Renal pelvis (tissue), 4 donors: ENCODE measurements around the gene VRK1. TPM values are rescaled to one million over a fixed set of nuclear protein-coding genes. Genes with fewer than 3 reads are reported as not detected.

Source experiments
- DNase-seq: peaks from one replicate; pipeline ENCODE4 v3.0.0-alpha.2; 2013
- polyA plus RNA-seq, 3 donors: library from polyadenylated mRNA; unstranded; fragments of 120-200 nt; gene quantifications; one replicate each; pipeline ENCODE4 v1.2.1, GENCODE V29; 2013; ENCODE audit not compliant: insufficient read length in 3 of 3

The VRK1 gene
- polyA plus RNA-seq, 3 donors: 22.3 to 25.7 (median 25.0) TPM

DNA sequence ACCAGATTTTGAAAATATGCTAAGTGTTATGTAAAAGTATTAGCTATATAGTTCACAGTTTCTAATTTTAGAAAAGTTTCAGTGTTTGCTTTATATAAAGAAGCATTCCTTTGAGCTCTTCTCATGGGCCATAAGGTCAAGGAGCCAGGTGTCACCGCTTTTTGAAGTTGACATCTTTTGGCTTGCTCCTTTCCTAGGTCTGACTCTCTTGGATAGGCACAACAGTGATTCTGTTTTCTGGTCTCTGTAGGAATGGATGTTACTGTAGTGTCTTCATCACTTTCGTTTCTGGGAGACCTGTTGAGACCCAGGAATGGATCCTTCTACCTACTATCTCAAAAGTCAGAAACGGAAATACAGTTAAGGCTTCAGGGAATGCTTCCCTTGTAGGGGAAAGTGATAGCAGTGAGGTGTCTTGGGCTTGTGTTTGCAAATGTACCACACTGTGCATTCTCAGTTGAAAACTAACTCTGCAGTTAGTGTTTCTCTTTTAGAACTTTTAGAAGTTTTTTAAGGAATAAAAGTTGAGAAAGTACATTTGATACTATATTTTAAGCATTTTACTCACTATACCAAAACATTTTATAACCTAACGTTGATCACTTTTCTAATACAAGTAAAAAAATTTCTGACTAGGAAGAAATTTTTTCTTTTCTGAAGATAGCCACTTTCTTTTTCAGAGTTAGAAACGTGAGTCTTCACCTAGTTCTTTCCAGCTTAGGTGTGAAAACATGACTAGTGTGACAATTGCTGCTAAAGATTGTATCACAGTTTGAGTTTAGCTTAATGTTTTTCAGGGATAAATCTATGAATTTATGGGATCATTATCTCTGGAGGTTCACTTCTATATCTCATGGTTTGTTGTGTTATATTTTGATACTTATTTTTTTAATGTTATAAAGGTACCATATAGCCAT, 20.8 kb downstream of the VRK1 start:
- no peak for DNase-seq

DNA sequence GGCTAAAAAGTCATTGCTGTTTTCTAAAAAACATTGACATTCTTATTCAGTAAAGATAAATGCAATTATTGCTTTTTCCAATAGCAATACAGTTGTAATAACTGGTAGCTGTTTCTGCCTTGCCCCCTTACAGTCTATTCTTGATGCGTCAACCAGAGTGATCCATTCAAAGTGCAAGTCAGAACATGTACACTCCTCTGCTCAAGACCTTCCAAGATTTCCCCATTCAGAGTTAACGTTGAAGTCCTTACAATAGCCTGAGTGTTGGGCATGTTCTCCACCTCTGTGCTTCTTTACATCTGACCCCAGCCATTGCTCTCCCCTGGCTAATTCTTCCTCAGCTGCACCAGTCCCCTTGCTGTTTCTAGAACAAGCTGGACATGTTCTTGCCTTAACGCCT, 24.3 kb downstream of the VRK1 start:
- no peak for DNase-seq

DNA sequence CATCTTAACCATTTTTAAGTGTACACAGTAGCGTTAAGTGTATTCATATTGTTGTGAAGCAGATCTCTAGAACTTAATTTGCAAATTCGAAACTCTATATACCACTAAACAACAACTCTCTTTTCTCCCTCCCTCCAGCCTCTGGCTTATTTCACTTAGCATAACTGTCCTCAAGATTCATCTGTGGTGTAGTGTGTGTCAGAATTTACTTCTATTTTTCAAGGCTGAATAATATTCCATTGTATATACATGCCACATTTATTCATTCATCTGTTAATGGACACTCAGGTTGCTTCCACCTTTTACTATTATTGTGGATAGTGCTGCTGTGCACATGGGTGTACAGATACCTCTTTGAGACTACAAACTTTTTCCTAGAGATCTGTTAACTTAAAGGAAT, 26.5 kb downstream of the VRK1 start:
- DNase-seq: no peak

DNA sequence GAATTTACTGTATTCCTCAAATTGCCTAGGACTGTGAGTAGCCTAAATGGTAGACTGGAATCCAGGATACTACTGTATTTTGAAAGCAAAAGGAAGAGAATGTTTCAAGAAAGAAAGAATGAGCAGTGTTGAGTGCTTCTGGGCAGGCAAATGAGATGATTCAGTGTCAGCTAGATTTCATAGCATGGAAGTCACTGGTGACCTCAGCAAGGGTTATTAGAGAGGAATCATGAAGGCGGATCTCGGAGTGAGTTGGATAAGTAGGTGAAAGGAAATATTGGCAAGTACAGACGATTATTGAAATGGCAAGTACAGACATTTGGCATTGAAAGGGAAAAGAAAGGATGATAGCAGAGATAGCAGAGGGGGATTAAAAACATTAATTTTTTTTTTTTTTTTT, 27.1 kb downstream of the VRK1 start:
- no peak for DNase-seq

DNA sequence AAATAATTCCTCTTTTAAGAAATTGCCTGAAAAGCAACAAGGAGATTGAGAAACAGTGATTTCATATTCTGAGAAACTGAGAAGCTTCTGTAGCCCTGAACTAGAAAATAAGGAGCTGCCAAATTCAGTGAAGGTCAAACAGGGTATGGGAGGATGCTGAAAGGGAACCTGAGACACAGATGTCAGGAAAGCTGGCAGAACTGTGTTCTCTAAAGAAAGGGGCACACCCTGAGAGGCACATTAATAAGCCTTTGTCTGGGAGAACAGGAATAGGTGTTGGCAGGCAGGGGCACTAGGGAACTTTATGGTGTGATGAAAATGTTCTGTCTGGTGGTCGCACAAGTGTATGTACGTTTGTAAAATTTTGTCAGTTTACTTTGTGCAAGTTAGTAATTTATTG, 29.6 kb downstream of the VRK1 start:
- no peak for DNase-seq

DNA sequence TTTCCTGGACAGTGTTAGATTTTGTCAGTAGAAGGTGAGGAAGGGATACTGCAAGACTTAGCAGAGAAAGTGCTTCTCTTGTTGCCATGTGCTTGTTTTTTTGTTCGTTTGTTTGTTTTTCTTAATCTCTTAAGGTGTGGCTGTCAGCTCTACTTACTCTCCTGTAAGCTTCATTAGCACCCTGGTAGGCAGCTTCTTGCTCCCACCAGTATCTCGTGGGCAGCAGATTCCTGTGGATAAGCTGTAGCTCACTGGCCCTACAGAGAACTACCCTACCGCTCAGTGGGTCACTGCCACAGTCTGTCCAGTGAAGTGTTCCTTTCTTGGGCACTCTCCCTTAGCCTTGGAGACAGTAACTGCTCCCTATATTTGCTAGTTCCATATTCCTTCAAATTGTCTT, 30.1 kb downstream of the VRK1 start:
- no peak for DNase-seq

DNA sequence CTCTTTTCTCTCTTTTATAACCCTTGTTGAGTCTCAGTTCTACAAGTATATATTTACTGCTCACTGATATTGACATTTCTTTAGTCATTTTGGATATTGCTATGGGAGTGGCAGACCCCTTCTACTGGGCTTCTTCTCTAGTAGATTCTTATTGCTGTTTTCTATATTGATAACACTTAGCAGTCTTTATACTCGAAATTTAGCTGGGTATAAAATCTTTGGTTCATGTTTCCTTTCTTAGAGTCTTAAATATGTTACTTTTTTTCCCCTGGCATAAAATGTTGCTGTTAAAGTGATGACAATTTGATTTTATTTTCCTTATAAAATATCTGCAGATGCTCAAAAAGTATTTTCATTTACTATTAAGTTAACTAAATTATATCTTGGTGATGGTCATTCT, 32.6 kb downstream of the VRK1 start:
- no peak for DNase-seq

DNA sequence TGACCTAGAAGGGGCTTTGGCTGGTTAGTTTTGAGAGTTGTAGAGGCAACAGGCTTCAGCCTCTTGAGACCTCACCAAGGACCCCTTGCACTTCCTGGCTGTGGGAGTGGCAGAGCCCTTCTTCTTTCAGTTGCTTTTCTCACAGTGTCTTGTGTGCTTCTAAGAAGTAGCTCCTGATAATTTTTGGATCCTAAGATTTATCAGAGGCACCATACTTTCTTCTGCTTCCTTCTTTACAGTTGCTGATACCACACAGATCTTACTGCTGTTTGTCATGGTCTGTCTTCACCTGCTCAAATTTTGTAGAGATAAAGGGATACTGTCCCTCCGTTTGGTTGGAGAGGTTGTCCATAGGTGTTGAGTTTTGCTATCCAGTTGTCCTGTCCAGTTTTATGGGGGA, 33.8 kb downstream of the VRK1 start:
- no peak for DNase-seq

DNA sequence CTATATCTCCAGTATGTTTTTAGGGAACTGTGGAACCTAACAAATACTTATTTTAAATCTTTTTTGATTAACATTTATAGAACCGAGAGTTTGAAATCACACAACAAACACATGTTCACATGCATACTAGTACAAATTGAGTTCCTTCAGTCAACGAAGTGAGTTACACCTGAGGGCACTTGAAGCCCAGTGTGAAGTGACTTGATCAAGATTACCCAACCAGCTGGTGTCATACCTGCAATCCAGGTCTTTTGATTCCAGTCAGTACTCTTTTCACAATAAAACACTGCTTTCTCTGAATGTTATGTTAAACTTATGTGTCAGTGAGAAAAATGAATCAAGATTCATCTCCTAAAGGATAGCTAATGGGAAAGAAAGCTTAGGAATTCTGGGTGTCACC, 35.2 kb downstream of the VRK1 start:
- no peak for DNase-seq

DNA sequence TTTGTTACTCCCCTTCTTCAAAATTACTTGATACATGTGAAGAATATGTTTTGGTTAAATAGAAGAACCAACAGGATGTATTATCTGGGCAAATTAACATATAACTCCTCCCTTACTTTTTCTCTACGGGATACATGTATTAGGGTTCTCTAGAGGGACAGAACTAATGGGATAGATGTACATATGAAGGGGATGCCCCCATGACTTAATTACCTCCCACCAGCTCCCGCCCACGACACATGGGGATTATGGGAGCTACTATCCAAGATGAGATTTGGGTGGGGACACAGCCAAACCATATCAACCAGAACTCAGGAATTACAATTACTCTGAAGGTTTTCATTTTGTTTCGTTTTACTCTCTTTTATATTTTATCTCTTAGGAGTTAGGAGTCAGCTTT, 41.3 kb downstream of the VRK1 start:
- no peak for DNase-seq

DNA sequence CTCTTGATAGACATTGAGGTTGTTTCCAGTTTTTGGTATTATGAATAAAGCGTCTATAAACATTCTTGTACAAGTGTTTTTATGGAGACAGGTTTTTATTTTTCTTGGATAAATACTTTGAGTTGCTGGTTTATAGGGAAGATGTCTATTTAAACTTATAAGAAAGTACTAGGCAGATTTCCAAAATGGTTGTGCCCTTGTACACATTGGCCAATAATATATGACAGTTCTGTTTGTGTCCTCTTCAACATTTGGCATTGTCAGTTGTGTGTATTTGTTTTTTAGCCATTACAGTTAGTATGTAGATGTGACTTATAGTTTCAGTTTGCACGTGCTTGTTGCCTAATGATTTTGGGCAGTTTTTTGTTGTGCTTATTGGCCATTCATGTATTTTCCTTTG, 42.1 kb downstream of the VRK1 start:
- DNase-seq: no peak

DNA sequence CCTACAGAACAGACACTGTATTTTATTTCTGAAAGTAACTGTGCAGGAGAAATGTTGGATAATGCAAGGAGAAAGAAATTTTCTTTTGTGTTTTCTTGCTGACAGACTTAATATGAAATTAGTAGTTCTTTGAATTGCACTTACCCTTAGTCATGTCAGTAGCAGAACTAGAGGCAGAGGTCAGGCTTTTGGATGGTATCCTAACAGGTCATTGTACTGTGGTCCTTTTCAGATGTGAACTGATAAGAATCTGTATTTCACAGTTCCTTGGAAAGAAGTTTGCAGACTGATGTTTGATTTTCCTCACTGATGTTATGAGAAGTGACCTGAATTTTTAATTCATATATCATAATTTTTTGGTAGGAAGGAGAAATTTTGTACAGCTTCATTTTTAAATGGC, 46.0 kb downstream of the VRK1 start:
- DNase-seq: no peak

DNA sequence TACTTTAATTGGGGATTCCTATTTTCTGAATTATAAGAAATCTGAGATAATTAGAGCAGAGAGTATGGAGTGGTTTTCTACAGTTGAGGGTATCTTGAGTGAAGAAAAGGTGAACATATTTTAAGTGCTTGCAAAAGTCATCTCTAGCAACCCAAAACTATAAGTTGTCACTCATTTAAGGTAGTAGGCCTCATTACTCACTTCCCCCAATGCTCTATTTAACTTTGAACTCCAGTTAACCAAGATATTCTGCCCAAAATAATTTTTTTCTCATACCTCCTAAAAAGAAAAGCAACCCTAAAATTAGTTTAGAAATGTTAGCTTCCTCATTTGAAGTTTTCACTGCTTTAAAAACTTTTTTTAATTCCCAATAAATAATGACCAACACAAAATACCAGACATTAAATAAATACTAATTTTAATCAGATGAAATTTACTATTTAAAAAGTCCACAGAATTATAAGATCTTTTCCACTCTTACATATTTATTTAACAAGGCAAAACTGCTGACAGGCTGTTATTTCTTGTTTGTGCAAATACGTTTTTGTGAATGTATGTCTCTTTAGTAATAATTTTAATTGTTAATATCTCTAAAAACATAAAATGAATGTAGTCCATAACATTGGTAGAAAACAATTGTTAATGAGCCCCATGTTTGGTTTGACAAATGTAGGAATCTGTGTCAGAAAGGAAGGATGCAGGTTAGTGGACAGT, 47.8 kb downstream of the VRK1 start:
- no peak for DNase-seq

DNA sequence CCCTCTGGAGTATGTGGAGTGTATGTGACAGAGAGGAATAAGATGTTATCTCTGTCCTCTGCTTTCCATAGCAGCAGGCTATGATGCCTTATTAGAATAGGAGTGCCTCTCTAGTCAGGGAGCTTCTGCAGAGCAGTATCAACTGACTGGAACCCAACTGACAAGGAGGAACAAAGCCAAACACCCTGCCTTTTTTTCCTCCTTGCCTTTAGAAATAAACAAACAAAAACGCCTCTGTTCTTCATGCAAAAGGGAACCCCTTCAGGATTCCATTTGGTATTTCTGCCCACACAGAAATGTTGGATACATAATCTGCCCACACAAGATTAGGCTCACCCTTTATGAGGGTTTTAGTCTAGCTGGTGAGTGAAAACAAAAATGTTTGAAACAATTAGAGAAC, 50.3 kb downstream of the VRK1 start:
- no peak for DNase-seq

DNA sequence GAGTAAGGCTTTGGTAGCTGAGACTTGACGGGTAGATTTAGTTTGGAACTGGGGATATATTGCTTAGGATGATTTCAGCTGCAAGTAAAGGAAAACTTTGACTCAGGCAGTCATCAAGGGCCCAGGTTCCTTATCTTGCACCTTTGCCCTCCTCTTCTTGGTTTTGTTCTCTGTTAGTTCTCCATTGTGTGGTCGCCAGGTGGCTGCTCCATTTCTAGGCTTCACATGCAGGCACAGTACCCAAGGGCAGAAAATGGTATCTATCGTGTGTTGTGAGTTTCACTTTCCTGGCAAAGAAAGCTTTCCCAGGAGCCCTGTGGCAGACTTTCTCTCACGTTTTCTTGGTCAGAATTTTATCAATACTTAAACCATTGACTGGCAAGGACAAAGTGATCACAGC, 50.8 kb downstream of the VRK1 start:
- DNase-seq: no peak

DNA sequence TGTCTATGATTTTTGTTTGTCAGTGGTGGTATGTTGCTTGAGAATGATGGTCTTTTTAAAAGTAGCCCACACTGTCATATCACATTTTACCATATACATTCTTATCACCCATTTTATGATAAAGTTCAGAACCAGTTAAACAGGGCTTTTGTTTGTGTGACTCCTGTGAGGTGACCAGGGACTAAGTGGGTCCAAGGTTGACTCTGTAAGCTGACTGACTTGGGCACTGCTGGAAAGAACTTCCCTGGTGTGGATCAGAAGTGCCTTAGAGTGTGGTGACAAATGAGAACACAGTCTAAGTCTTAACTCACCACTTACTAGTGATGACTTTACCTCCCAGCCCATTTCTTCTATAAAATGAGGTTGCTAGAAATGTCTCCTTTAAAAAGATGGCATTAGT, 52.6 kb downstream of the VRK1 start:
- DNase-seq: no peak

DNA sequence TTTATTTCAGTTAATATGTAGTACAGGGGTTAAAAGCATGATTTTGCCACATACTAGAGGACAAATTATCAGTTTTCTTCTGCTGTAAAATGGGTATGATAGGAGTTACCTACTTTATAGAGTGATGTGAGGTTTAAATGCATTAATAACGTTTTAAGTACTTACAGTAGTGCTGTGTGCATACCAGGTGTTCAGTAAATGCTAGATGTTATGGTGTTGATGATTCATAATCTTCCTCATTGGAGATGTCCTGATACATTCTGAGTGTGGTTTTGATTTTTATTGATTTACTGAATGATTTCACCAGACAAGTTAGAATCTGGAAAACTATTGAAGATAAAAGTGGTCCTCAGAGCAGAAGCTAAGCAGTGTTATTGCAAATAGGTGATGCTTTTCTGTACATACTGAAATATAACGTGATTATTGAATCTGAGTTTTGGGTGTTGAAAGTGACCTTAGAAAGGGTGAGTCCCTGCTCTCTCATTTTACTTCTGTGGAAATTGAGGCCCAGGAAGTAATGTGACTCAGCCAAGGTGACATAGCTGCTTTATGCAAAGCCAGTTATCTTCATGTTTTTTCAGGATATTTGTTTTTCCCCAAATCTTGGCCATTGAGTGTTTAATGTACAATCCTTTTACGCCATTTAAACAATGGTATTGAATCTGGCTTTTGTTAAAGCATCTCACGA, 54.7 kb downstream of the VRK1 start:
- no peak for DNase-seq

DNA sequence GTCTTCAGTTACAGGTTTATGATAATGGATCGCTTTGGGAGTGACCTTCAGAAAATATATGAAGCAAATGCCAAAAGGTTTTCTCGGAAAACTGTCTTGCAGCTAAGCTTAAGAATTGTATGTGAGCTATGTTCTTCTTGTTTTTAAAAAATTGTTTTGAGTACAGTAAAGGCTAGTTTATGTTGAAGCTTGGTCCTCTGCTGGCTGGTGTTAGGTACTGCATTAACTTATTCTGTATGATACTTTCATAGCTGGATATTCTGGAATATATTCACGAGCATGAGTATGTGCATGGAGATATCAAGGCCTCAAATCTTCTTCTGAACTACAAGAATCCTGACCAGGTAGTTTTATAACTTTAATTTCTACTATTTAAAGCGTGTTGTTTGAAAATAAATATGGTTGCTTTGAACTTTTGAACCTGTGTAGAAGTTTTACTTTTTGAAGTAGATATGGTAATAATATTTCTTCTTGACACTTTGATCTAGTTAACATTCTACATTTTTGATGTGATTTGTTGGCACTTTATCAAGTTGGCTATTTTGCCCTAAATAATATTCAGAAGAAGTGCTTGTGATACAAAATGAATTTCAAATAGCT, 55.7 kb downstream of the VRK1 start:
- DNase-seq: peak; percentile 7

DNA sequence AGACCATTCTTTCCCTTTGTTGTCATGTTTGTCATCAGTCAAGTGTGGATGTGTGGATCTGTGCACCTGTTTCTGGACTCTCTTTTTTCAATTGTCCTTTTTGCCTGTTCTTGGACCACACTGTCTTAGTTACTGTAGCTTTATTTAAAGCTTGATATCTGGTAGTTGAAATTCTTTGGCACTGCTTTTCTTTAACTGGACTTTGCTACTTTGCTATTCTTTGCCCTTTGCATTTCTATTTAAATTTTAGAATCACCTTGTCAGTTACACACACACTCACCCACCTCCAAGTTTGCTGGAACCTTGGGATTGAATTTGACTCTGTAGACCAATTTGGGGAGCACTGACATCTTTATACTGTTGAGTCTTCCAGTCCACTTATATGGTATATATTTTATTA, 61.5 kb downstream of the VRK1 start:
- no peak for DNase-seq

DNA sequence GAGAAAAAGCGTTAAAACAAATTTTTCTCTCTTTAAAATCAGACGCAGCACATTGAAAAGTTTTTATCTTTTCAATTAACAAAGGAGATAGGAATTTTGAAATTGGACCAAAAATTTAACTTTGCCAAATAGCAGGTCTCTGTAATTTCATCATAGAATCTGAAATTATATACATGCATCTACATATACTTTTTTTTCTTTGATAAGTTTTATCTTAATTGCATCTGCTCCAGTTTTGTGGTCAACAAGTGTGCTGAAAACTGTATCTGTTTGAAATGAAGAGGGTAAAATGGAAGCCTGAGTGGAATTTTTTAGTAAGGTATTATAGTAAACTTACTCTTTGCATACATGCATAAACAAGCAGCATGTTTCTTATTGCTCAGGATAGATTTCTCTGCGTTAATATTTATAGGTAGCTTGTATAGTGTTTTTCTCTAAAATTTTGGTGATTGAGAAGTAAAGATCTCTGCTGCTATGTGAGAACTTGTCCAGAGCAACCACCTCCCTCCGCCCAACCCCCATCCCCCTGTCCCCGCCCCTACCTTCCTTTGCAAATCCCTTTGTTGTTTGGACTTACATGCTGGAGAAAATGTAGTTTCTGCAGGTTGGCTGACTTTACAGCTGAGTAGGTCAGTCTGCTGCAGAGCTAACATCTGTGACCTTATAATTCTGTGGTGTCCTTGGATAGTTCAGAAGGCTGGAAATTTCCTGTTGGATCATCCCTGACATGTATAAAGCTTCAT, 64.6 kb downstream of the VRK1 start:
- peak; percentile 7 for DNase-seq

DNA sequence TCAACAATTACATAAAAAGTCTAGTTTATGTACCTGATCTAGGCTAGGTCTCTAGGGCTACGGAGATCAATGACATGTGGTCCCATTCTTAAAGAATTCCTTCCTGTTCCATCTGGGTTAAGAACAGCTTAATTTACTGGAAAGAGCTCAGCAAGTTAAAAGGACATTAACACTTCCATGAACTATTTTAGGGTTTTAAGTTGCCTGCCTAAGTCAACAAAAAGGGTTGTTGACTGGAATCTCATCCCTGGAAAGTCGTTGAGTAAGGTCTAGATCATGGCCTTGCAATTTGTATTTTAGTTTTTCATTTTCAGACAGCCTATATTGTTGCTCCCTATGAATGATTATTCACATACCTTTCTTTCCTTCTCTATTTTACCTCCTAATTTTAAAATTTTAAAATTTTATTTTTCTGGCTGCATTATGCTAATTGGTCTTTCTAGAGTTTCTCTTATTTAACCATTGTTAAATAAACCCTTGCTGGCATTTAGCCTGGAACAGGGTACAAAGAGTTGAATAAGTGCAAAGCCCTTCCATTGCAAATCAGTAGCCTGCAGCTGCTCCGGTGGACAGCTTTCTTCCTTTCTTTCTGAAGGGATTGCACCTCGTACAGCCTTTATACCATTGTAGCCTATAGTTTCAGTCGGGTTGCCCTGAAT, 66.3 kb downstream of the VRK1 start:
- peak; percentile 4 for DNase-seq
